Renal cortical epithelial cell (primary cell): ENCODE measurements around the gene TRRAP. TPM values are rescaled to one million over a fixed set of nuclear protein-coding genes. Genes with fewer than 3 reads are reported as not detected.
A peak's percentile ranks its signal among the peaks of the same experiment; 100 is the strongest.
"Not testable (repeated sequence)": the region's sequence is repeated elsewhere in the genome, so short reads cannot be mapped to it uniquely, and the experiment has no call there.

ENCODE experiments used
- DNase-seq: peaks from one replicate; pipeline ENCODE4 v3.0.0-alpha.2; 2011; ENCODE audit warnings: low read depth
- total RNA-seq: library from RNA; depleted of rRNA; stranded (reverse); fragments of >200 nt; gene quantifications from 2 replicates; pipeline ENCODE4 v1.2.3, GENCODE V29; 2014

The TRRAP gene
- total RNA-seq, 1 donor from 2014 or later: 54.0 TPM

GRCh38 chr7:98866351-98866750, 12.0 kb upstream of the TRRAP start:
- no peak for DNase-seq

- no peak for DNase-seq
These were observed 11.6 kb upstream of the TRRAP start for GRCh38 chr7:98866765-98867164.

GRCh38 chr7:98868450-98868849, 9.9 kb upstream of the TRRAP start:
- DNase-seq: no peak

GRCh38 chr7:98869027-98869596, 9.2 kb upstream of the TRRAP start:
- DNase-seq: no peak

- no peak for DNase-seq
These were observed 8.7 kb upstream of the TRRAP start, which contains the start of gene TMEM130 for GRCh38 chr7:98869597-98870120. Gene TMEM130, minus strand, starts transcription at chr7:98870014. Its CDS starts 153 bp downstream, at chr7:98869861.

GRCh38 chr7:98870121-98870651, 8.1 kb upstream of the TRRAP start:
- no peak for DNase-seq

GRCh38 chr7:98870807-98871491, 7.4 kb upstream of the TRRAP start:
- no peak for DNase-seq

GRCh38 chr7:98872328-98872924, 5.9 kb upstream of the TRRAP start:
- DNase-seq: no peak

- not testable (repeated sequence) for DNase-seq
These were observed 4.7 kb upstream of the TRRAP start for GRCh38 chr7:98873610-98874009.

GRCh38 chr7:98874942-98875341, 3.4 kb upstream of the TRRAP start:
- DNase-seq: no peak

GRCh38 chr7:98875501-98875900, 2.8 kb upstream of the TRRAP start:
- DNase-seq: no peak

GRCh38 chr7:98877146-98877545, 1.2 kb upstream of the TRRAP start:
- DNase-seq: no peak

- DNase-seq: no peak
These were observed 504 bp upstream of the TRRAP start for GRCh38 chr7:98877692-98878364.

GRCh38 chr7:98879198-98879978, 1.1 kb downstream of the TRRAP start:
- peak; percentile 61 for DNase-seq

GRCh38 chr7:98879979-98880315, 1.6 kb downstream of the TRRAP start:
- no peak for DNase-seq

GRCh38 chr7:98880485-98880884, 2.2 kb downstream of the TRRAP start:
- no peak for DNase-seq

GRCh38 chr7:98881561-98882315, 3.4 kb downstream of the TRRAP start:
- DNase-seq: no peak

- no peak for DNase-seq
These were observed 6.1 kb downstream of the TRRAP start for GRCh38 chr7:98884416-98884815.

GRCh38 chr7:98887038-98887437, 8.7 kb downstream of the TRRAP start:
- no peak for DNase-seq

GRCh38 chr7:98892609-98893008, 14.3 kb downstream of the TRRAP start:
- DNase-seq: no peak

GRCh38 chr7:98899816-98900215, 21.5 kb downstream of the TRRAP start:
- no peak for DNase-seq
